ENCODE results near the gene ENDOG.
"Not testable (repeated sequence)": the region's sequence is repeated elsewhere in the genome, so short reads cannot be mapped to it uniquely, and the experiment has no call there.

ENDOG gene

GRCh38 chr9:128829477-128830251, 11.4 kb downstream of the ENDOG start, which contains the start of gene SPOUT1:
SPOUT1 (minus strand) TSS chr9:128829794; CDS start chr9:128829780, 14 bp downstream.
- peak; percentile 91 for DNase-seq

- DNase-seq, result no peak
Observed at GRCh38 chr9:128833696-128834095, 15.4 kb downstream of the ENDOG start.

- DNase-seq, result no peak
Observed at GRCh38 chr9:128835246-128836210, 17.2 kb downstream of the ENDOG start.

GRCh38 chr9:128836509-128837145, 18.3 kb downstream of the ENDOG start:
- no peak for DNase-seq

GRCh38 chr9:128838338-128838737, 20.0 kb downstream of the ENDOG start:
- no peak for DNase-seq

GRCh38 chr9:128840524-128840923, 22.2 kb downstream of the ENDOG start:
- DNase-seq, result no peak

GRCh38 chr9:128841694-128842492, 23.6 kb downstream of the ENDOG start:
- no peak for DNase-seq

- DNase-seq, result not testable (repeated sequence)
Observed at GRCh38 chr9:128843171-128843570, 24.9 kb downstream of the ENDOG start.

GRCh38 chr9:128845186-128845931, 27.1 kb downstream of the ENDOG start:
- DNase-seq, result peak; percentile 93

GRCh38 chr9:128846680-128847030, 28.4 kb downstream of the ENDOG start:
- no peak for DNase-seq

- DNase-seq, result no peak
Observed at GRCh38 chr9:128847803-128848202, 29.5 kb downstream of the ENDOG start.

- DNase-seq, result not testable (repeated sequence)
Observed at GRCh38 chr9:128851024-128851423, 32.7 kb downstream of the ENDOG start.

- not testable (repeated sequence) for DNase-seq
Observed at GRCh38 chr9:128851779-128852600, 33.7 kb downstream of the ENDOG start.

GRCh38 chr9:128852646-128853045, 34.3 kb downstream of the ENDOG start:
- not testable (repeated sequence) for DNase-seq

GRCh38 chr9:128854454-128854853, 36.2 kb downstream of the ENDOG start:
- not testable (repeated sequence) for DNase-seq

GRCh38 chr9:128858476-128858875, 40.2 kb downstream of the ENDOG start:
- not testable (repeated sequence) for DNase-seq

- DNase-seq, result no peak
Observed at GRCh38 chr9:128860937-128861336, 42.6 kb downstream of the ENDOG start.

- no peak for DNase-seq
Observed at GRCh38 chr9:128861501-128861900, 43.2 kb downstream of the ENDOG start.

GRCh38 chr9:128862401-128862851, 44.1 kb downstream of the ENDOG start:
- no peak for DNase-seq

- no peak for DNase-seq
Observed at GRCh38 chr9:128863647-128864046, 45.3 kb downstream of the ENDOG start.
